ENCODE data around the gene SERTAD4.

DNA sequence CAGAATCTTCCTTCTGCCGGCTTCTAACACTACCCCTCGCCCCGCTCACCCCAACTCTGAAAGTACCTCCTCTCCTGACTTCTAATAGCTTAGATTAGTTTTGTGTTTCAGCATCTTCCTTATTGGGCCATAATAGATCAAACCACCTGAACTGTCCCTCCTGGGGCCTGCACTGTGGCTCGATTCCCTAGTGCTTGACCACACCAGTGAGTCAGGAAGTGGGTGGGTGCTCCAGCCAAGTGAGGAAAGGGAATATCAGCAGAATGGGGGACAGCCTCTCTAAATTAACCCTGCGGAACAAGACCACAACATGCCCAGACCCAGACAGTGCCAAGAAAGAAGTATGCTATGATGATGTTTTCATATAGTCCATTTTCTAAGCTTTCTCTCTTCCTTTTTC is 8.5 kb downstream of the SERTAD4 start:
- no peak for TF ChIP-seq ZNF274 (IDR thresholded peaks at IDR 0.05; ENCODE audit: low read depth, low read length)
- TF ChIP-seq YY1 (IDR thresholded peaks at IDR 0.05; ENCODE audit: insufficient read depth, insufficient read length) = no peak
- no peak for TF ChIP-seq SUZ12 (IDR thresholded peaks at IDR 0.05; ENCODE audit: extremely low read depth, insufficient read depth, insufficient read length)
